ENCODE measurements around the gene MYO10.

- no peak for TF ChIP-seq CTCF (IDR thresholded peaks at IDR 0.05; ENCODE audit: insufficient read depth, low read depth, low read length)
- TF ChIP-seq EZH2 (IDR thresholded peaks at IDR 0.05; ENCODE audit: insufficient read depth, low read length) = no peak
These were observed 199.7 kb downstream of the MYO10 start for GRCh38 chr5:16736158-16736995.
